GM21528 (cell line): ENCODE results near the gene SRD5A1.

ENCODE experiments used
- ATAC-seq: cut with Tn5 transposase; IDR thresholded peaks from one replicate; pipeline ENCODE4 v1.9.1; 2021; ENCODE audit warnings: mild to moderate bottlenecking, moderate library complexity; ENCODE audit not compliant: unreplicated experiment, low FRiP score

The SRD5A1 gene

GRCh38 chr5:6632888-6633468, at the start of gene SRD5A1, which contains the start of gene NSUN2:
Gene SRD5A1, plus strand, starts transcription at chr5:6633440. Its CDS starts 137 bp downstream, at chr5:6633577.
Gene NSUN2, minus strand, starts transcription at chr5:6633044. Its CDS starts 65 bp downstream, at chr5:6632979.
- ATAC-seq = peak; percentile 90

- ATAC-seq = no peak
Observed at GRCh38 chr5:6584101-6584645, 49.1 kb upstream of the SRD5A1 start.

- ATAC-seq = no peak
Observed at GRCh38 chr5:6584727-6585126, 48.5 kb upstream of the SRD5A1 start.

GRCh38 chr5:6585168-6585567, 48.1 kb upstream of the SRD5A1 start:
- no peak for ATAC-seq

- no peak for ATAC-seq
Observed at GRCh38 chr5:6585939-6586646, 47.1 kb upstream of the SRD5A1 start.

- ATAC-seq = no peak
Observed at GRCh38 chr5:6586647-6587042, 46.6 kb upstream of the SRD5A1 start.

GRCh38 chr5:6587171-6587570, 46.1 kb upstream of the SRD5A1 start:
- ATAC-seq = no peak

- ATAC-seq = no peak
Observed at GRCh38 chr5:6590581-6590980, 42.7 kb upstream of the SRD5A1 start.

GRCh38 chr5:6591671-6592288, 41.5 kb upstream of the SRD5A1 start:
- ATAC-seq = no peak

GRCh38 chr5:6592601-6593000, 40.6 kb upstream of the SRD5A1 start:
- ATAC-seq = no peak

- no peak for ATAC-seq
Observed at GRCh38 chr5:6593148-6594016, 39.9 kb upstream of the SRD5A1 start.

GRCh38 chr5:6594066-6594465, 39.2 kb upstream of the SRD5A1 start:
- no peak for ATAC-seq

- no peak for ATAC-seq
Observed at GRCh38 chr5:6595405-6595804, 37.8 kb upstream of the SRD5A1 start.

- no peak for ATAC-seq
Observed at GRCh38 chr5:6596388-6596787, 36.9 kb upstream of the SRD5A1 start.

GRCh38 chr5:6597557-6597956, 35.7 kb upstream of the SRD5A1 start:
- no peak for ATAC-seq

- ATAC-seq = no peak
Observed at GRCh38 chr5:6598351-6598900, 34.8 kb upstream of the SRD5A1 start.

- ATAC-seq = no peak
Observed at GRCh38 chr5:6599739-6600138, 33.5 kb upstream of the SRD5A1 start.

- no peak for ATAC-seq
Observed at GRCh38 chr5:6601271-6601670, 32.0 kb upstream of the SRD5A1 start.

GRCh38 chr5:6601816-6602215, 31.4 kb upstream of the SRD5A1 start:
- ATAC-seq = no peak

GRCh38 chr5:6602441-6602840, 30.8 kb upstream of the SRD5A1 start:
- ATAC-seq = no peak
